ENCODE results near the gene ZNF536.

GRCh38 chr19:30323904-30324303 is 48.3 kb upstream of the ZNF536 start:
- TF ChIP-seq, protein P1, sequence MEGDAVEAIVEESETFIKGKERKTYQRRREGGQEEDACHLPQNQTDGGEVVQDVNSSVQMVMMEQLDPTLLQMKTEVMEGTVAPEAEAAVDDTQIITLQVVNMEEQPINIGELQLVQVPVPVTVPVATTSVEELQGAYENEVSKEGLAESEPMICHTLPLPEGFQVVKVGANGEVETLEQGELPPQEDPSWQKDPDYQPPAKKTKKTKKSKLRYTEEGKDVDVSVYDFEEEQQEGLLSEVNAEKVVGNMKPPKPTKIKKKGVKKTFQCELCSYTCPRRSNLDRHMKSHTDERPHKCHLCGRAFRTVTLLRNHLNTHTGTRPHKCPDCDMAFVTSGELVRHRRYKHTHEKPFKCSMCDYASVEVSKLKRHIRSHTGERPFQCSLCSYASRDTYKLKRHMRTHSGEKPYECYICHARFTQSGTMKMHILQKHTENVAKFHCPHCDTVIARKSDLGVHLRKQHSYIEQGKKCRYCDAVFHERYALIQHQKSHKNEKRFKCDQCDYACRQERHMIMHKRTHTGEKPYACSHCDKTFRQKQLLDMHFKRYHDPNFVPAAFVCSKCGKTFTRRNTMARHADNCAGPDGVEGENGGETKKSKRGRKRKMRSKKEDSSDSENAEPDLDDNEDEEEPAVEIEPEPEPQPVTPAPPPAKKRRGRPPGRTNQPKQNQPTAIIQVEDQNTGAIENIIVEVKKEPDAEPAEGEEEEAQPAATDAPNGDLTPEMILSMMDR (IDR thresholded peaks at IDR 0.05), result no peak
- no peak for TF ChIP-seq EZH2 (IDR thresholded peaks at IDR 0.05; ENCODE audit: borderline replicate concordance, insufficient read depth, low read depth, low read length, poor library complexity, severe bottlenecking)

Measured in B cell (primary cell).